HL-60 (cell line): Measurements from ENCODE around the gene MARVELD3.

Experiments used
- DNase-seq, 2 experiments: peaks; one replicate each; pipeline ENCODE4 v3.0.0-alpha.2; 2010 to 2020; ENCODE audit warnings: low read depth in 1 of 2, low spot score in 1 of 2
- H3K27ac ChIP-seq: fragments of 250-450 bp; sonication (Bioruptor Pico); replicated peaks from 2 replicates; pipeline ENCODE4 v1.5.1; 2020; ENCODE audit warnings: mild to moderate bottlenecking, moderate library complexity
- H3K27me3 ChIP-seq: fragments of 250-450 bp; sonication (Bioruptor Pico); 2 replicates; pipeline ENCODE4 v1.5.1; 2021; ENCODE audit warnings: mild to moderate bottlenecking, moderate library complexity; ENCODE audit not compliant: insufficient read depth, poor library complexity, severe bottlenecking
- H3K4me3 ChIP-seq: replicated peaks from 2 replicates; pipeline ENCODE4 v1.5.1; 2011; ENCODE audit warnings: mild to moderate bottlenecking, control low read depth, low read length; ENCODE audit not compliant: insufficient read depth
- GABPA ChIP-seq: IDR thresholded peaks from 2 replicates; pipeline ENCODE4 v1.6.1; 2012; ENCODE audit warnings: low read depth
- POLR2AphosphoS5 ChIP-seq: IDR thresholded peaks from 2 replicates; pipeline ENCODE4 v1.6.1; 2012; ENCODE audit warnings: low read depth
- SPI1 ChIP-seq: IDR thresholded peaks from 2 replicates; pipeline ENCODE4 v1.6.1; 2012; ENCODE audit warnings: low read depth, mild to moderate bottlenecking, borderline replicate concordance
- TF ChIP-seq, protein P1 (sequence below): IDR thresholded peaks from 2 replicates; pipeline ENCODE4 v1.6.1; 2012; ENCODE audit warnings: low read depth; ENCODE audit not compliant: insufficient replicate concordance
- TF ChIP-seq, protein P2 (sequence below): IDR thresholded peaks from one replicate; pipeline ENCODE4 v1.5.1; 2011; ENCODE audit warnings: low read length, control low read depth, inconsistent platforms; ENCODE audit not compliant: insufficient read depth

Gene MARVELD3

DNA sequence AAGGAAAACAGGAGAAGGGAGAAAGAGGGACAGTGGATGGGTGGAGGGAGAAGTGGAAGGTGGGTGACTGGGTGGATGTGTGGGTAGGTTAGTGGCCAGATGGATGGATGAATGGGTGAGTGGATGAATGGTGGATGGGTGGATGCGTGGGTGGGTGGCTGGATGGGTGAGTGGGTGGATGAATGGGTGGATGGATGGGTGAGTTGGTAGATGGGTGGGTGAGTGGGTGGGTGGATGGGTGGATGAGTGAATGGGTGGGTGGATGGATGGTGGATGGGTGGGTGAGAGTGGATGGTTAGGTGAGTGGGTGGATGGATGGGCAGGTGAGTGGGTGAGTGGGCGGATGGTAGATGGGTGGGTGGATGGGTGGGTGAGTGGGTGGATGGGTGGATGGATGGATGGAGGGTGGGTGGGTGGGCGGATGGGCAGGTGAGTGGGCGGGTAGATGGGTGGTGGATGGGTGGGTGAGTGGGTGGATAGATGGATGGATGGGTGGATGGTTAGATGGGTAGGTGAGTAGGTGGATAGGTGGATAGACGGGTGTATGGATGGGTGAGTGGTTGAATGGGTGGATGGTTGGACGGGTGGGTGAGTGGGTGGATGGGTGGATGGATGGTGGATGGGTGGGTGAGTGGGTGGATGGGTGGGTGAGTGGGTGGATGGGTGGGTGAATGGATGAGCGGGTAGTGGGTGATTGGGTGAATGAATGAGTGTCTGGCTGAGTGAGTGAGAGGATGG is 702 bp upstream of the MARVELD3 start:
- no peak overlapping the region for H3K27ac ChIP-seq
- DNase-seq = no peak
- TF ChIP-seq, protein P1, sequence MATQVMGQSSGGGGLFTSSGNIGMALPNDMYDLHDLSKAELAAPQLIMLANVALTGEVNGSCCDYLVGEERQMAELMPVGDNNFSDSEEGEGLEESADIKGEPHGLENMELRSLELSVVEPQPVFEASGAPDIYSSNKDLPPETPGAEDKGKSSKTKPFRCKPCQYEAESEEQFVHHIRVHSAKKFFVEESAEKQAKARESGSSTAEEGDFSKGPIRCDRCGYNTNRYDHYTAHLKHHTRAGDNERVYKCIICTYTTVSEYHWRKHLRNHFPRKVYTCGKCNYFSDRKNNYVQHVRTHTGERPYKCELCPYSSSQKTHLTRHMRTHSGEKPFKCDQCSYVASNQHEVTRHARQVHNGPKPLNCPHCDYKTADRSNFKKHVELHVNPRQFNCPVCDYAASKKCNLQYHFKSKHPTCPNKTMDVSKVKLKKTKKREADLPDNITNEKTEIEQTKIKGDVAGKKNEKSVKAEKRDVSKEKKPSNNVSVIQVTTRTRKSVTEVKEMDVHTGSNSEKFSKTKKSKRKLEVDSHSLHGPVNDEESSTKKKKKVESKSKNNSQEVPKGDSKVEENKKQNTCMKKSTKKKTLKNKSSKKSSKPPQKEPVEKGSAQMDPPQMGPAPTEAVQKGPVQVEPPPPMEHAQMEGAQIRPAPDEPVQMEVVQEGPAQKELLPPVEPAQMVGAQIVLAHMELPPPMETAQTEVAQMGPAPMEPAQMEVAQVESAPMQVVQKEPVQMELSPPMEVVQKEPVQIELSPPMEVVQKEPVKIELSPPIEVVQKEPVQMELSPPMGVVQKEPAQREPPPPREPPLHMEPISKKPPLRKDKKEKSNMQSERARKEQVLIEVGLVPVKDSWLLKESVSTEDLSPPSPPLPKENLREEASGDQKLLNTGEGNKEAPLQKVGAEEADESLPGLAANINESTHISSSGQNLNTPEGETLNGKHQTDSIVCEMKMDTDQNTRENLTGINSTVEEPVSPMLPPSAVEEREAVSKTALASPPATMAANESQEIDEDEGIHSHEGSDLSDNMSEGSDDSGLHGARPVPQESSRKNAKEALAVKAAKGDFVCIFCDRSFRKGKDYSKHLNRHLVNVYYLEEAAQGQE = no peak
- TF ChIP-seq POLR2AphosphoS5 (no peak), GABPA (no peak), SPI1 (no peak)
- TF ChIP-seq, protein P2, sequence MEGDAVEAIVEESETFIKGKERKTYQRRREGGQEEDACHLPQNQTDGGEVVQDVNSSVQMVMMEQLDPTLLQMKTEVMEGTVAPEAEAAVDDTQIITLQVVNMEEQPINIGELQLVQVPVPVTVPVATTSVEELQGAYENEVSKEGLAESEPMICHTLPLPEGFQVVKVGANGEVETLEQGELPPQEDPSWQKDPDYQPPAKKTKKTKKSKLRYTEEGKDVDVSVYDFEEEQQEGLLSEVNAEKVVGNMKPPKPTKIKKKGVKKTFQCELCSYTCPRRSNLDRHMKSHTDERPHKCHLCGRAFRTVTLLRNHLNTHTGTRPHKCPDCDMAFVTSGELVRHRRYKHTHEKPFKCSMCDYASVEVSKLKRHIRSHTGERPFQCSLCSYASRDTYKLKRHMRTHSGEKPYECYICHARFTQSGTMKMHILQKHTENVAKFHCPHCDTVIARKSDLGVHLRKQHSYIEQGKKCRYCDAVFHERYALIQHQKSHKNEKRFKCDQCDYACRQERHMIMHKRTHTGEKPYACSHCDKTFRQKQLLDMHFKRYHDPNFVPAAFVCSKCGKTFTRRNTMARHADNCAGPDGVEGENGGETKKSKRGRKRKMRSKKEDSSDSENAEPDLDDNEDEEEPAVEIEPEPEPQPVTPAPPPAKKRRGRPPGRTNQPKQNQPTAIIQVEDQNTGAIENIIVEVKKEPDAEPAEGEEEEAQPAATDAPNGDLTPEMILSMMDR = no peak
- no peak overlapping the region for H3K4me3 ChIP-seq
- peaks cover 28% of the 10 kb centered on the region for H3K27me3 ChIP-seq

DNA sequence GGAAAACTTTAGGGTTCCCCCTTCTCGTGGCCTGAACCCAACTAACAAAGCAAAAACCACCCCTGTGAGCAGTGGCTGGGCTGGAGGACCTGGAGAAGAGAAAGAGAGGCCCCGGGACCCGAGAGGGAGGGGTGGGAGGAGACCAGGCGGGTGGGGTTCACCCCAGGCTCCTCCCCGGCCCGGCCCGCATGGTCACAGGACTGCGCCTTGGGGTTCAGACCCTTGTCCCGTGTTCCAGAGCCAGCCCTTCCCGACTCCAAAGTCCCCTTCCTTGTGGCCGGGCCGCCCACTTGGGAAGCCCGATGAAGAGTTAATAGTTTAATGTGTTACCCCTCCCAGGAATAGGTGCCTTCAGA is 852 bp downstream of the MARVELD3 start:
- H3K27me3 ChIP-seq = peaks cover 31% of the 10 kb centered on the region
- TF ChIP-seq, protein P1 = no peak
- TF ChIP-seq SPI1 = no peak
- no peak overlapping the region for H3K27ac ChIP-seq
- DNase-seq = no peak
- no peak overlapping the region for H3K4me3 ChIP-seq

DNA sequence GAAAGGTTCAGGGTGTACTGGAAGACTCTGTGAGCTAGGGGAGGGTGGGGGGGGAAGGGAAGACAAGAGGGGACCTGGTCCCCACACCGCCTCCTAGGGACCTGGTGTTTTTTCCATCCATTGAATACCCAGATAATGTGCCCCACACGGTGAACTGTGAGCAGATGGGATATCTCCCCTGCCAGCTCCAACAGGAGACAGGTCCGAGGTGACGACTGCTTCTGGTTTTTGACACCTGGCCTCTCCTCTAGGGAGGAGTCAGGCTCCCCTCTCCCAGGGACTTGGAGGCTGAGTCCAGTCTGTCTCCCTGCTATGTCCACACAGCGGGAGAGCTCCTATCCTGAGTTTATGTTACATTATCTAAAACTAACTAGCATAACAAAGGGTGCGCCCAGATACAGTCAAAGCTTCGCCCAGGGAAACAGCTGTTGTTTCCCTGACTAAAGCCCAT is 1.8 kb downstream of the MARVELD3 start:
- H3K27ac ChIP-seq = no peak overlapping the region
- TF ChIP-seq, protein P2 = no peak
- no peak for TF ChIP-seq GABPA
- no peak for TF ChIP-seq POLR2AphosphoS5
- TF ChIP-seq, protein P1 = no peak
- TF ChIP-seq SPI1 = no peak
- DNase-seq = no peak
- peaks cover 31% of the 10 kb centered on the region for H3K27me3 ChIP-seq
- H3K4me3 ChIP-seq = no peak overlapping the region
